SK-N-SH treated with all-trans-retinoic acid at 6 μM for 48 hours (cell line): ENCODE results near the gene NLRP13.

Experiments used
- ARNTL ChIP-seq: fragments of 450-650 bp; formaldehyde crosslinking; IDR thresholded peaks from 2 replicates; pipeline ENCODE4 v1.5.0; 2020; ENCODE audit warnings: low read depth, mild to moderate bottlenecking, moderate library complexity, borderline replicate concordance
- CREB5 ChIP-seq: fragments of 250-450 bp; sonication (Bioruptor Pico); IDR thresholded peaks from 2 replicates; pipeline ENCODE4 v1.5.1; 2020; ENCODE audit warnings: low read depth, mild to moderate bottlenecking, moderate library complexity
- CSDC2 ChIP-seq: fragments of 250-450 bp; sonication (Bioruptor Pico); IDR thresholded peaks from 2 replicates; pipeline ENCODE4 v1.5.0; 2020; ENCODE audit warnings: mild to moderate bottlenecking, moderate library complexity
- GLIS3 ChIP-seq: fragments of 250-450 bp; sonication (Bioruptor Pico); IDR thresholded peaks from 2 replicates; pipeline ENCODE4 v1.5.0; 2020; ENCODE audit warnings: mild to moderate bottlenecking, moderate library complexity
- OSR1 ChIP-seq: fragments of 250-450 bp; sonication (Bioruptor Pico); IDR thresholded peaks from 2 replicates; pipeline ENCODE4 v1.8.0; 2022; ENCODE audit warnings: moderate library complexity, mild to moderate bottlenecking, inconsistent platforms
- TSHZ2 ChIP-seq: fragments of 250-450 bp; sonication (Bioruptor Pico); IDR thresholded peaks from 2 replicates; pipeline ENCODE4 v1.5.0; 2020; ENCODE audit warnings: mild to moderate bottlenecking, moderate library complexity
- ZFP3 ChIP-seq: fragments of 250-450 bp; sonication (Bioruptor Pico); IDR thresholded peaks from 2 replicates; pipeline ENCODE4 v1.5.0; 2020; ENCODE audit warnings: mild to moderate bottlenecking, moderate library complexity
- ZNF8 ChIP-seq: fragments of 450-650 bp; formaldehyde crosslinking; IDR thresholded peaks from 2 replicates; pipeline ENCODE4 v1.5.0; 2020; ENCODE audit warnings: mild to moderate bottlenecking, moderate library complexity

GRCh38 chr19:55877211-55877610, 54.9 kb downstream of the NLRP13 start:
- no peak for TF ChIP-seq OSR1 (CRISPR knock-in tag)
- no peak for TF ChIP-seq CSDC2 (CRISPR knock-in tag)
- no peak for TF ChIP-seq CREB5
- TF ChIP-seq ARNTL (CRISPR knock-in tag): no peak
- TF ChIP-seq GLIS3 (CRISPR knock-in tag): no peak
- no peak for TF ChIP-seq TSHZ2 (CRISPR knock-in tag)
- TF ChIP-seq ZNF8 (CRISPR knock-in tag): no peak
- TF ChIP-seq ZFP3 (CRISPR knock-in tag): no peak
